Stimulated activated CD4-positive, alpha-beta T cell treated with anti-CD3 and anti-CD28 coated beads, TNF-alpha, amount 100 ng/mL, for 24 hours (primary cell): ENCODE measurements around the gene DNAJC10.
"Not testable (repeated sequence)": the region's sequence is repeated elsewhere in the genome, so short reads cannot be mapped to it uniquely, and the experiment has no call there.

Experiments
- DNase-seq, 3 experiments: peaks; one replicate each; pipeline ENCODE4 v3.0.0-alpha.2; 2020; ENCODE audit warnings: low read depth in 3 of 3

The DNAJC10 gene

GRCh38 chr2:182715892-182716649 lies at the start of gene DNAJC10:
Gene DNAJC10, plus strand, starts transcription at chr2:182716257. Its CDS starts 1,830 bp downstream, at chr2:182718087.
- peak; percentile 76 to 84 (median 81) for DNase-seq

GRCh38 chr2:182666674-182667314 lies 49.3 kb upstream of the DNAJC10 start:
- peak in 1 of 3 experiments; percentile 1 for DNase-seq

- DNase-seq: no peak
These were observed 48.8 kb upstream of the DNAJC10 start for GRCh38 chr2:182667315-182667695.

- no peak for DNase-seq
These were observed 47.4 kb upstream of the DNAJC10 start for GRCh38 chr2:182668671-182669070.

GRCh38 chr2:182672466-182673165 lies 43.4 kb upstream of the DNAJC10 start:
- DNase-seq: no peak

GRCh38 chr2:182680837-182681236 lies 35.2 kb upstream of the DNAJC10 start:
- no peak for DNase-seq

- DNase-seq: no peak
These were observed 33.8 kb upstream of the DNAJC10 start for GRCh38 chr2:182682210-182682609.

- no peak for DNase-seq
These were observed 30.5 kb upstream of the DNAJC10 start for GRCh38 chr2:182685559-182685958.

GRCh38 chr2:182686763-182687162 lies 29.3 kb upstream of the DNAJC10 start:
- DNase-seq: not testable (repeated sequence)

GRCh38 chr2:182694189-182694588 lies 21.9 kb upstream of the DNAJC10 start:
- DNase-seq: no peak

GRCh38 chr2:182695776-182696175 lies 20.3 kb upstream of the DNAJC10 start:
- DNase-seq: no peak

GRCh38 chr2:182698671-182699070 lies 17.4 kb upstream of the DNAJC10 start:
- no peak for DNase-seq

GRCh38 chr2:182705761-182706160 lies 10.3 kb upstream of the DNAJC10 start:
- no peak for DNase-seq

- DNase-seq: no peak
These were observed 9.3 kb upstream of the DNAJC10 start for GRCh38 chr2:182706751-182707150.

GRCh38 chr2:182713601-182714000 lies 2.5 kb upstream of the DNAJC10 start:
- DNase-seq: no peak

- no peak for DNase-seq
These were observed 751 bp upstream of the DNAJC10 start for GRCh38 chr2:182715121-182715891.

GRCh38 chr2:182716650-182716979 lies 558 bp downstream of the DNAJC10 start:
- DNase-seq: peak in 1 of 3 experiments; percentile 2

GRCh38 chr2:182717416-182717815 lies 1.4 kb downstream of the DNAJC10 start:
- DNase-seq: no peak

GRCh38 chr2:182717816-182718215 lies 1.8 kb downstream of the DNAJC10 start:
- DNase-seq: no peak

GRCh38 chr2:182718459-182718858 lies 2.4 kb downstream of the DNAJC10 start:
- DNase-seq: no peak

GRCh38 chr2:182719116-182719515 lies 3.1 kb downstream of the DNAJC10 start:
- not testable (repeated sequence) for DNase-seq

- no peak for DNase-seq
These were observed 8.6 kb downstream of the DNAJC10 start for GRCh38 chr2:182724656-182725055.
